Measurements from ENCODE around the gene ZNF254. TPM values are rescaled to one million over a fixed set of nuclear protein-coding genes. Genes with fewer than 3 reads are reported as not detected.

ZNF254 gene
- total and polyA plus RNA-seq, 10 of the 15 experiments (the other 5 are each of a cell fraction or from before 2014, with no cell fraction given): 1.5 to 15.7 (median 8.5) TPM

DNA sequence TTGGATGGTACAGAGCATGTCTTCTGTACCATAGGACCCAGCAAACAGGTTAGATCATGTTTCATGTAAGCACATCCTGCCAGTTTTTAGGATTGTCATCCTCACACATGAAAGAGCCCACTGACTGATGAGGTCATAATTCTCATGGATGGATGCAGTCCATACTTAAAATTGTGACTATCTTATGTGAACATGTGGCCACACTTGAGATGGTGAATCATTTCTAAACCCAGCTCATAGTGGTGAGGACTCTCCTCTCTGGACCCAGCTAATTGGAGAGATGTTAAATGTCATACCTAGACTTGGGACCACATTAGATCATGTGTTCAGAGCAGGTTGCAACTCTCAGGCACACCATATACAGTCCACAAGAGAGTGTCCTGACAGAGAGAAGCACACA is 24.8 kb upstream of the ZNF254 start (continued):
- TF ChIP-seq BHLHE40 (IDR thresholded peaks at IDR 0.05; ENCODE audit: borderline replicate concordance in 1 of 2, low read depth in 2 of 2, low read length in 1 of 2) (no peak), NR2C2 (IDR thresholded peaks at IDR 0.05; ENCODE audit: borderline replicate concordance, control insufficient read depth, insufficient read length, low read depth) (no peak), PML (IDR thresholded peaks at IDR 0.05; ENCODE audit: low read length) (no peak), ASH2L (IDR thresholded peaks at IDR 0.05; ENCODE audit: borderline replicate concordance, low read depth) (no peak), NFXL1 (IDR thresholded peaks at IDR 0.05; ENCODE audit: borderline replicate concordance) (no peak), NFYA (IDR thresholded peaks at IDR 0.05; ENCODE audit: borderline replicate concordance, low read depth, low read length) (no peak), ZSCAN29 (IDR thresholded peaks at IDR 0.05) (no peak), TCF7 (IDR thresholded peaks at IDR 0.05; ENCODE audit: borderline replicate concordance) (peak; percentile 20; the same call in 1 of the 2 replicates), JUND (IDR thresholded peaks at IDR 0.05; ENCODE audit: low read depth, low read length) (no peak), ZNF24 (IDR thresholded peaks at IDR 0.05) (no peak), DPF2 (IDR thresholded peaks at IDR 0.05) (no peak), ETV6 (conservative IDR thresholded peaks at IDR 0.05 in 1 of 2, IDR thresholded peaks at IDR 0.05 in 1 of 2; ENCODE audit: borderline replicate concordance in 1 of 2, low read depth in 1 of 2) (no peak)
- TF ChIP-seq, protein P1, sequence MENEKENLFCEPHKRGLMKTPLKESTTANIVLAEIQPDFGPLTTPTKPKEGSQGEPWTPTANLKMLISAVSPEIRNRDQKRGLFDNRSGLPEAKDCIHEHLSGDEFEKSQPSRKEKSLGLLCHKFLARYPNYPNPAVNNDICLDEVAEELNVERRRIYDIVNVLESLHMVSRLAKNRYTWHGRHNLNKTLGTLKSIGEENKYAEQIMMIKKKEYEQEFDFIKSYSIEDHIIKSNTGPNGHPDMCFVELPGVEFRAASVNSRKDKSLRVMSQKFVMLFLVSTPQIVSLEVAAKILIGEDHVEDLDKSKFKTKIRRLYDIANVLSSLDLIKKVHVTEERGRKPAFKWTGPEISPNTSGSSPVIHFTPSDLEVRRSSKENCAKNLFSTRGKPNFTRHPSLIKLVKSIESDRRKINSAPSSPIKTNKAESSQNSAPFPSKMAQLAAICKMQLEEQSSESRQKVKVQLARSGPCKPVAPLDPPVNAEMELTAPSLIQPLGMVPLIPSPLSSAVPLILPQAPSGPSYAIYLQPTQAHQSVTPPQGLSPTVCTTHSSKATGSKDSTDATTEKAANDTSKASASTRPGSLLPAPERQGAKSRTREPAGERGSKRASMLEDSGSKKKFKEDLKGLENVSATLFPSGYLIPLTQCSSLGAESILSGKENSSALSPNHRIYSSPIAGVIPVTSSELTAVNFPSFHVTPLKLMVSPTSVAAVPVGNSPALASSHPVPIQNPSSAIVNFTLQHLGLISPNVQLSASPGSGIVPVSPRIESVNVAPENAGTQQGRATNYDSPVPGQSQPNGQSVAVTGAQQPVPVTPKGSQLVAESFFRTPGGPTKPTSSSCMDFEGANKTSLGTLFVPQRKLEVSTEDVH (IDR thresholded peaks at IDR 0.05; ENCODE audit: low read depth, partially characterized antibody): no peak
- TF ChIP-seq, protein P2, sequence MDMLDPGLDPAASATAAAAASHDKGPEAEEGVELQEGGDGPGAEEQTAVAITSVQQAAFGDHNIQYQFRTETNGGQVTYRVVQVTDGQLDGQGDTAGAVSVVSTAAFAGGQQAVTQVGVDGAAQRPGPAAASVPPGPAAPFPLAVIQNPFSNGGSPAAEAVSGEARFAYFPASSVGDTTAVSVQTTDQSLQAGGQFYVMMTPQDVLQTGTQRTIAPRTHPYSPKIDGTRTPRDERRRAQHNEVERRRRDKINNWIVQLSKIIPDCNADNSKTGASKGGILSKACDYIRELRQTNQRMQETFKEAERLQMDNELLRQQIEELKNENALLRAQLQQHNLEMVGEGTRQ (IDR thresholded peaks at IDR 0.05; ENCODE audit: borderline replicate concordance, low read depth, low read length): no peak
- TF ChIP-seq, protein P3, sequence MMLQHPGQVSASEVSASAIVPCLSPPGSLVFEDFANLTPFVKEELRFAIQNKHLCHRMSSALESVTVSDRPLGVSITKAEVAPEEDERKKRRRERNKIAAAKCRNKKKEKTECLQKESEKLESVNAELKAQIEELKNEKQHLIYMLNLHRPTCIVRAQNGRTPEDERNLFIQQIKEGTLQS (IDR thresholded peaks at IDR 0.05; ENCODE audit: borderline replicate concordance, extremely low read depth, low read depth, low read length): no peak
- TF ChIP-seq, protein P4, sequence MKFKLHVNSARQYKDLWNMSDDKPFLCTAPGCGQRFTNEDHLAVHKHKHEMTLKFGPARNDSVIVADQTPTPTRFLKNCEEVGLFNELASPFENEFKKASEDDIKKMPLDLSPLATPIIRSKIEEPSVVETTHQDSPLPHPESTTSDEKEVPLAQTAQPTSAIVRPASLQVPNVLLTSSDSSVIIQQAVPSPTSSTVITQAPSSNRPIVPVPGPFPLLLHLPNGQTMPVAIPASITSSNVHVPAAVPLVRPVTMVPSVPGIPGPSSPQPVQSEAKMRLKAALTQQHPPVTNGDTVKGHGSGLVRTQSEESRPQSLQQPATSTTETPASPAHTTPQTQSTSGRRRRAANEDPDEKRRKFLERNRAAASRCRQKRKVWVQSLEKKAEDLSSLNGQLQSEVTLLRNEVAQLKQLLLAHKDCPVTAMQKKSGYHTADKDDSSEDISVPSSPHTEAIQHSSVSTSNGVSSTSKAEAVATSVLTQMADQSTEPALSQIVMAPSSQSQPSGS (IDR thresholded peaks at IDR 0.05; ENCODE audit: low read length): peak; percentile 61; the same call in 1 of the 2 replicates
- TF ChIP-seq, protein P5, sequence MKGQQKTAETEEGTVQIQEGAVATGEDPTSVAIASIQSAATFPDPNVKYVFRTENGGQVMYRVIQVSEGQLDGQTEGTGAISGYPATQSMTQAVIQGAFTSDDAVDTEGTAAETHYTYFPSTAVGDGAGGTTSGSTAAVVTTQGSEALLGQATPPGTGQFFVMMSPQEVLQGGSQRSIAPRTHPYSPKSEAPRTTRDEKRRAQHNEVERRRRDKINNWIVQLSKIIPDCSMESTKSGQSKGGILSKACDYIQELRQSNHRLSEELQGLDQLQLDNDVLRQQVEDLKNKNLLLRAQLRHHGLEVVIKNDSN (IDR thresholded peaks at IDR 0.05; ENCODE audit: borderline replicate concordance, extremely low read length, insufficient read depth, low read depth, low read length): no peak
- TF ChIP-seq, protein P6, sequence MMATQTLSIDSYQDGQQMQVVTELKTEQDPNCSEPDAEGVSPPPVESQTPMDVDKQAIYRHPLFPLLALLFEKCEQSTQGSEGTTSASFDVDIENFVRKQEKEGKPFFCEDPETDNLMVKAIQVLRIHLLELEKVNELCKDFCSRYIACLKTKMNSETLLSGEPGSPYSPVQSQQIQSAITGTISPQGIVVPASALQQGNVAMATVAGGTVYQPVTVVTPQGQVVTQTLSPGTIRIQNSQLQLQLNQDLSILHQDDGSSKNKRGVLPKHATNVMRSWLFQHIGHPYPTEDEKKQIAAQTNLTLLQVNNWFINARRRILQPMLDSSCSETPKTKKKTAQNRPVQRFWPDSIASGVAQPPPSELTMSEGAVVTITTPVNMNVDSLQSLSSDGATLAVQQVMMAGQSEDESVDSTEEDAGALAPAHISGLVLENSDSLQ (IDR thresholded peaks at IDR 0.05): no peak
